Epithelial cell of umbilical artery (primary cell): ENCODE data around the gene PDLIM3. TPM values are rescaled to one million over a fixed set of nuclear protein-coding genes. Genes with fewer than 3 reads are reported as not detected.

Source experiments
- total RNA-seq: library from RNA; depleted of rRNA; stranded (reverse); fragments of >200 nt; gene quantifications from 2 replicates; pipeline ENCODE4 v1.2.3, GENCODE V29; 2014

Gene PDLIM3, protein sequence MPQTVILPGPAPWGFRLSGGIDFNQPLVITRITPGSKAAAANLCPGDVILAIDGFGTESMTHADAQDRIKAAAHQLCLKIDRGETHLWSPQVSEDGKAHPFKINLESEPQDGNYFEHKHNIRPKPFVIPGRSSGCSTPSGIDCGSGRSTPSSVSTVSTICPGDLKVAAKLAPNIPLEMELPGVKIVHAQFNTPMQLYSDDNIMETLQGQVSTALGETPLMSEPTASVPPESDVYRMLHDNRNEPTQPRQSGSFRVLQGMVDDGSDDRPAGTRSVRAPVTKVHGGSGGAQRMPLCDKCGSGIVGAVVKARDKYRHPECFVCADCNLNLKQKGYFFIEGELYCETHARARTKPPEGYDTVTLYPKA
- total RNA-seq, result 49.4 and 58.5 TPM in 2 replicates

DNA sequence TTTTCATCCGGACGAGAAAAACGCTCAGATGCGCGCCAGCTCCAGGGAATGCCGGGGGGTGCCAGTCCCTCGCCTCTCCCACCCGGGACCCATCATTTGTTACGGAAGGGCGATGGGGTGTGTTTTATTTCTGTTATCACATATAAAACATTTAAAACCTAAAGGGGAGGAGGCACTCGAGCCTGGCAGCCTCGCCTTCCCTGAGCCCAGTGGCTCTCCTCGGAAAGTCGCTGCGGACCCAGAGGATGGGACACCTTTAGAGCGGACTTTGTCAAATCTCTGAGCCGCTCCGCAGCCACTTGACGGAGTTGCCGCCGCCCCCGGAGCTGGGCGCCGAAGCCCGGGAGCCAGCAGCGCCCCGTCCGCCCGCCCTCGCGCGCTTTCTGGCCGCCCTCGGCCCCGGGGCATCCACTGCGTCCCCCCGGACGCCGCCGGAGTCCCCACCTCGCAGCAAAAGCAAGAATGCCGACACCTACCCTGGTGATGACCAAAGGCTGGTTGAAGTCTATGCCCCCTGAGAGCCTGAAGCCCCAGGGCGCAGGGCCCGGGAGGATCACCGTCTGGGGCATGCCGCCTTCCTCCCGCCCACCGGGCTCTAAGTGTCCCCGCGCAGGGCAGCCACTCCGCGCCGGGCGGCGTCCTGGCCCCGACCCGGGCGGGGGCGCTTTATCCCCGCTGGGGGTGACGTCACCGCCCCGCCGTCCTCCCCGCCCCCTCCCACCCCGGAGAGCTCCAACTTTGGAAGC is at the start of gene PDLIM3:
TSS of gene PDLIM3 (minus strand) at position 642 of the 746 bp plus-strand sequence. CDS start at position 569, 73 bp downstream.

DNA sequence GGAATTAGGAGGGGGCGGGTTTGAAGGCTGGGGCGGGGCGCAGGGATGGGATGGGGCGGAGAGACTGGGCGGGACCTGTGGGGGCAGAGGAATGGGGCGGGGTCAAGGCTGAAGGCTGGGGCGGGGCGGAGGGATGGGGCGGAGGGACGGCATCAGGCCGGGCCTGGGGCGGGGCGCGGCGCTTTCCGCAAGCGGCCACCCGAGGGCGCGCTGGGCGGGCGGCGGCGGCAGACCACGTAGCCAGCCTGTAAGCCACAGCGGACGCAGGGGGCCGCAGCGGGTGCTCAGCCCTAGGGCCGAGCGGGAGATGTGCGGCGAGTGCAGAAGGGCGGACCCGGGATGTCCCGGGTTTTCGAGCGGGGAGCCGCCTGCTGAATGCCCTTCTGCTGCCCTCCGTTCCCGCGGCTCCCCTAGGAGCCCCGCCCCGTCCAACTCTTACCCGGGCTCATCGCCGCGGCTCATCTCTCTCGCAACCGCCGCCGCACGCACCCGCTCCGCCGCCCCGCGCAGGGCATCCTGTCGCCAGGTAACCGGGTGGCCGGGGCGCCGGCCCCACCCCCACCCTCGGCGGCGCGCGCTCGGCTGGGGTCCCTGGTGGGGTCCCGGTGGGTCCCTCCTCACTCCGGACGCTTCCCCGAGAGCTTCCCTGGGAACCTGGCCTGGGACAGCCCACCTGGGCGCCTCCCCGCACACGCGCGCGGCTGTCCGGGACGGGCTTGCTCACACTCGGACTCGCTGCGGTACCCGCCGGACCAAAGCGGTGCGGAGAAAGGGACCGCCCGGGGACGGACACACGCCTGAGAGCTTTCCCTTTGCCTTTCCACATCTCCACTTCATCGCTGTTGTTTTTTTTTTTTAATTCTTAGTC is 63.8 kb downstream of the PDLIM3 start, which contains the start of gene CCDC110:
TSS of gene CCDC110 (minus strand) at position 499 of the 868 bp plus-strand sequence. CDS start at position 449, 50 bp downstream.

Other genes with a start within 250 kb of the PDLIM3 start
- 0.32 and 0.61 TPM in 2 replicates for gene LRP2BP, start 139.6 kb downstream of the PDLIM3 start, total RNA-seq
- gene ANKRD37, start 138.7 kb downstream of the PDLIM3 start, total RNA-seq, result 6.2 and 11.4 TPM in 2 replicates
- 38.0 and 49.1 TPM in 2 replicates for gene UFSP2, start 109.5 kb downstream of the PDLIM3 start, total RNA-seq
- under 0.01 and 0.46 TPM in 2 replicates for gene CCDC110, start 63.8 kb downstream of the PDLIM3 start, total RNA-seq